ENCODE data around the gene SPTB.

GRCh38 chr14:64815257-64815656 lies 64.5 kb downstream of the SPTB start:
- TF ChIP-seq EZH2 (IDR thresholded peaks at IDR 0.05; ENCODE audit: low read length, unreplicated experiment), result no peak
- TF ChIP-seq CTCF (conservative IDR thresholded peaks at IDR 0.05; ENCODE audit: low read depth, low read length), result no peak

Data from PC-3 (cell line).